Frontal cortex (tissue), 4 donors: ENCODE data around the gene SPRED1. TPM values are rescaled to one million over a fixed set of nuclear protein-coding genes. Genes with fewer than 3 reads are reported as not detected.

Source experiments
- DNase-seq, 2 donors: peaks; one replicate each; pipeline ENCODE4 v3.0.0; 2012; ENCODE audit warnings: low spot score in 2 of 2
- FAIRE-seq: peaks from 2 replicates; lab custom pipeline; 2012; peaks lifted over from hg19 to GRCh38; lab: Jason Lieb, UNC
- total RNA-seq: library from RNA; depleted of rRNA; stranded (reverse); fragments of >200 nt; gene quantifications from one replicate; pipeline ENCODE4 v1.2.3, GENCODE V29; 2014
- donor health status: control.
- donor health status: control.
- donor health status: control.

Gene SPRED1
- total RNA-seq, 1 donor from 2014 or later, result 70.9 TPM

- no peak for FAIRE-seq
- no peak for DNase-seq
Observed at GRCh38 chr15:38332711-38333110, 80.1 kb downstream of the SPRED1 start.

- DNase-seq, result no peak
- FAIRE-seq, result no peak
Observed at GRCh38 chr15:38335116-38335515, 82.5 kb downstream of the SPRED1 start.

GRCh38 chr15:38344351-38344750, 91.7 kb downstream of the SPRED1 start:
- no peak for DNase-seq
- FAIRE-seq, result no peak

- peak; percentile 8 for FAIRE-seq
- no peak for DNase-seq
Observed at GRCh38 chr15:38349251-38349650, 96.6 kb downstream of the SPRED1 start.

- FAIRE-seq (no peak), DNase-seq (no peak)
Observed at GRCh38 chr15:38351466-38351865, 98.8 kb downstream of the SPRED1 start.

GRCh38 chr15:38354315-38354929, 101.8 kb downstream of the SPRED1 start:
- FAIRE-seq (peak; percentile 33), DNase-seq (no peak)

GRCh38 chr15:38362355-38362754, 109.7 kb downstream of the SPRED1 start:
- FAIRE-seq, result peak; percentile 69
- peak; percentile 25 to 28 for DNase-seq

GRCh38 chr15:38367476-38367875, 114.8 kb downstream of the SPRED1 start:
- FAIRE-seq, result no peak

GRCh38 chr15:38369936-38370478, 117.4 kb downstream of the SPRED1 start:
- FAIRE-seq, result no peak
- DNase-seq, result no peak

More at GRCh38 chr15:38367476-38367875, 114.8 kb downstream of the SPRED1 start:
- no peak for DNase-seq

GRCh38 chr15:38373016-38373415, 120.4 kb downstream of the SPRED1 start:
- FAIRE-seq, result no peak
- no peak for DNase-seq

GRCh38 chr15:38374029-38374428, 121.4 kb downstream of the SPRED1 start:
- DNase-seq (no peak), FAIRE-seq (no peak)

GRCh38 chr15:38374556-38374955, 121.9 kb downstream of the SPRED1 start:
- DNase-seq (no peak), FAIRE-seq (no peak)

GRCh38 chr15:38376081-38376480, 123.4 kb downstream of the SPRED1 start:
- DNase-seq (no peak), FAIRE-seq (no peak)

GRCh38 chr15:38377636-38378035, 125.0 kb downstream of the SPRED1 start:
- no peak for FAIRE-seq
- no peak for DNase-seq

- DNase-seq (no peak), FAIRE-seq (no peak)
Observed at GRCh38 chr15:38378161-38378560, 125.5 kb downstream of the SPRED1 start.

- FAIRE-seq (no peak), DNase-seq (peak in 1 of 2 donors; percentile 12)
Observed at GRCh38 chr15:38389924-38390542, 137.4 kb downstream of the SPRED1 start.

- FAIRE-seq, result no peak
- no peak for DNase-seq
Observed at GRCh38 chr15:38391191-38391590, 138.6 kb downstream of the SPRED1 start.

- FAIRE-seq, result no peak
- no peak for DNase-seq
Observed at GRCh38 chr15:38398134-38398533, 145.5 kb downstream of the SPRED1 start.

GRCh38 chr15:38401106-38401505, 148.5 kb downstream of the SPRED1 start:
- FAIRE-seq (no peak), DNase-seq (no peak)

- FAIRE-seq (no peak), DNase-seq (no peak)
Observed at GRCh38 chr15:38401701-38402100, 149.1 kb downstream of the SPRED1 start.

GRCh38 chr15:38406436-38406835, 153.8 kb downstream of the SPRED1 start:
- no peak for FAIRE-seq
- DNase-seq, result no peak
